ENCODE measurements around the gene SLC39A10.
A peak's percentile ranks its signal among the peaks of the same experiment; 100 is the strongest.

SLC39A10 gene

GRCh38 chr2:195733831-195734230 is 76.8 kb downstream of the SLC39A10 start:
- no peak for DNase-seq

GRCh38 chr2:195734395-195734794 is 77.4 kb downstream of the SLC39A10 start:
- no peak for DNase-seq

- DNase-seq, result no peak
Measured at GRCh38 chr2:195734931-195735330, 77.9 kb downstream of the SLC39A10 start.

GRCh38 chr2:195735347-195735746 is 78.3 kb downstream of the SLC39A10 start:
- no peak for DNase-seq

- DNase-seq, result no peak
Measured at GRCh38 chr2:195737511-195738325, 80.7 kb downstream of the SLC39A10 start.

GRCh38 chr2:195741191-195741590 is 84.2 kb downstream of the SLC39A10 start:
- DNase-seq, result no peak

GRCh38 chr2:195756218-195756942 is 99.4 kb downstream of the SLC39A10 start:
- DNase-seq, result no peak

GRCh38 chr2:195758846-195759245 is 101.8 kb downstream of the SLC39A10 start:
- no peak for DNase-seq

- DNase-seq, result no peak
Measured at GRCh38 chr2:195759877-195760276, 102.9 kb downstream of the SLC39A10 start.

GRCh38 chr2:195763866-195764265 is 106.8 kb downstream of the SLC39A10 start:
- no peak for DNase-seq

- no peak for DNase-seq
Measured at GRCh38 chr2:195766691-195767090, 109.7 kb downstream of the SLC39A10 start.

GRCh38 chr2:195768431-195768830 is 111.4 kb downstream of the SLC39A10 start:
- DNase-seq, result no peak

GRCh38 chr2:195769975-195770374 is 112.9 kb downstream of the SLC39A10 start:
- DNase-seq, result no peak

GRCh38 chr2:195779491-195779890 is 122.5 kb downstream of the SLC39A10 start:
- peak; percentile 48 for DNase-seq

GRCh38 chr2:195782156-195782555 is 125.1 kb downstream of the SLC39A10 start:
- no peak for DNase-seq

Data from OCI-M1 (cell line).